ENCODE data around the gene ANKMY1. TPM values are rescaled to one million over a fixed set of nuclear protein-coding genes. Genes with fewer than 3 reads are reported as not detected.
A peak's percentile ranks its signal among the peaks of the same experiment; 100 is the strongest.

The ANKMY1 gene
- total RNA-seq (37.2 TPM), polyA plus RNA-seq (10 to 100 TPM in 1 of 4 donors, 1 to 10 TPM in 3; 3.8 to 11.8 (median 7.6) TPM)

DNA sequence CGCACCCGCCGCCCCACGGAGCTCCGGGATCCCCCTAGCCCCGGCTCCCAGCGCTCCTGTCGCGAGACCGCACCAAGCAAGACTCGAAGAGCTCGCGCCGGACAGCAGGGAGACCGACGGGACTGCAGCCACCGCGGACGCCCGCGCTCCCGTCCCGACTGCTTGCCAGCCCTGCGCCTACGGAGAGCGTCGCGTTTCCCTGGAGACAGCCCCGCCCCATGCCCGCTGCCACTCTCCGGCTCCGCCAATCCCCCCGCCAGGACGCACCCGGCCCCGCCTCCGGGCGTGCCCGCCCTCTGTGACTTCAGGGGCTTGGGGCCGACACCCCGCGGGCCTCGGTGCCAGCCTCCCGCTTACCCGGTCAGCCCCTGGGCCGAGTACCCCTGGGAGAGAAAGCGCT, at the start of gene ANKMY1:
Gene ANKMY1 (minus strand): TSS at position 181 of the 400 bp plus-strand sequence. CDS start 653 bp downstream, outside the sequence.
- no peaks in the 10 kb centered on the region for H3K27me3 ChIP-seq (ENCODE audit: control insufficient read depth, insufficient read depth, low read length)
- peak within 1 kb of the TSS; percentile 89 to 98 (median 90) for H3K4me3 Mint-ChIP-seq
- H3K27ac ChIP-seq (ENCODE audit: insufficient read depth, low read length, poor library complexity, severe bottlenecking): no peak within 1 kb of the TSS
- H3K4me3 ChIP-seq (ENCODE audit: low read depth, low read length): peak within 1 kb of the TSS; percentile 85
- H3K9me3 Mint-ChIP-seq: no peaks in the 10 kb centered on the region
- H3K36me3 Mint-ChIP-seq: peaks cover 8% of the 10 kb centered on the region
- H3K36me3 ChIP-seq (ENCODE audit: control insufficient read depth, insufficient read depth, low read length): peaks cover 11% of the 10 kb centered on the region
- peaks cover 56% of the 10 kb centered on the region for H3K4me1 ChIP-seq (ENCODE audit: control insufficient read depth, insufficient read depth, low read length, poor library complexity, severe bottlenecking)
- H3K4me1 Mint-ChIP-seq: peaks cover 28 to 53% (median 43%) of the 10 kb centered on the region in 4 donors
- peak within 1 kb of the TSS in 1 of 3 donors; percentile 84 for H3K27ac Mint-ChIP-seq
- H3K27me3 Mint-ChIP-seq: peaks cover 4% of the 10 kb centered on the region
- H3K9me3 ChIP-seq (ENCODE audit: control insufficient read depth in 2 of 2, low read length in 2 of 2): no peaks in the 10 kb centered on the region
- DNase-seq: peak; percentile 47 to 81 (median 52)
- ATAC-seq (ENCODE audit: low read depth in 2 of 2): no peak

DNA sequence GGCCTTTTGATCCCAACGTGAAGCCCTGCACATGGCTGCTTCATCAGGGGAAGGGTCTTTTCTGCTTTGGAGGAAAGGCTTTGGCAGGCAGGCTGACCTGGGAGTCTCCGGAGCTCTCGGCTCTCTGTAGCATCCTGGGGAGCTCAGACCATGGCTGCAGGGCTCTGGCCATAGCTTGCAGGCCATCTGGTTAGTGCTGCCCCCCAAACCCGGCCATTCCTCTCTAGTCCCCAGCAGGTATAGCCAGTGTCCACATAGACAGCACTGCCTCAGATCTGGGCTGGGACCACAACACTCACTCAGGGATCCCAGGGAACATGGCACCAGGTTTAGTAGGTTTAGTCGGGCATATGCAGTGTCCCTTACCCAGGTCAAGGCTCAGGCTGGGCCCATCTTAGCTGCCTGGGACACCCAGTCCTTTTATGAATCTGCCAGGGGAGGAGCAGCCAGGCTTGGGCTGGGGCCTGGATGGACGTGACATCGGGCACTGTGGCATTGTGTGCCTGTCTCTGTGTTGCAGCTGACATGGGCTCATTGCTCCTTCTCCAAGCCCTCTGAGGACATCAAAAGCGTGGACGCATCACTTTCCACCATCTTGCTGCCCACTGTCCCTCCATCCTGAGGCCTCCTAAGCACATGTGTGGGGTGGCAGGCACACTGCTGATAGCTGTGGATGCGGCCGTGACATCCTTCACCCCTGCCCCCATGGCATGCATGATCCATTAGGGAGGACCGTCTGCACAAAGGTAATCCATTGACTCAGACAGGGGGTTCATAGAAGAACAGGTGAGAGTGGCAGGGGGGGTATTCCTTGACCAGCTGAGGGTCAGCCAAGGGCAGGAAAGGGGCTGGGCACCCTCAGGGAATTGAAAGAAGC, 48.3 kb upstream of the ANKMY1 start:
- Mint-ChIP-seq H3K27me3 (no peaks in the 10 kb centered on the region), H3K4me3 (no peak overlapping the region), H3K9me3 (no peaks in the 10 kb centered on the region), H3K4me1 (peaks cover 0 to 2% (median under 1%) of the 10 kb centered on the region in 4 donors), H3K36me3 (peaks cover 7% of the 10 kb centered on the region), H3K27ac (peak overlapping the region in 1 of 3 donors; percentile 22)
- Histone ChIP-seq H3K9me3 (ENCODE audit: control insufficient read depth in 2 of 2, low read length in 2 of 2) (no peaks in the 10 kb centered on the region), H3K27ac (ENCODE audit: insufficient read depth, low read length, poor library complexity, severe bottlenecking) (no peak overlapping the region), H3K36me3 (ENCODE audit: control insufficient read depth, insufficient read depth, low read length) (no peaks in the 10 kb centered on the region), H3K27me3 (ENCODE audit: control insufficient read depth, insufficient read depth, low read length) (no peaks in the 10 kb centered on the region), H3K4me1 (ENCODE audit: control insufficient read depth, insufficient read depth, low read length, poor library complexity, severe bottlenecking) (no peaks in the 10 kb centered on the region), H3K4me3 (ENCODE audit: low read depth, low read length) (no peak overlapping the region)
- DNase-seq (no peak), ATAC-seq (ENCODE audit: low read depth in 2 of 2) (no peak)

DNA sequence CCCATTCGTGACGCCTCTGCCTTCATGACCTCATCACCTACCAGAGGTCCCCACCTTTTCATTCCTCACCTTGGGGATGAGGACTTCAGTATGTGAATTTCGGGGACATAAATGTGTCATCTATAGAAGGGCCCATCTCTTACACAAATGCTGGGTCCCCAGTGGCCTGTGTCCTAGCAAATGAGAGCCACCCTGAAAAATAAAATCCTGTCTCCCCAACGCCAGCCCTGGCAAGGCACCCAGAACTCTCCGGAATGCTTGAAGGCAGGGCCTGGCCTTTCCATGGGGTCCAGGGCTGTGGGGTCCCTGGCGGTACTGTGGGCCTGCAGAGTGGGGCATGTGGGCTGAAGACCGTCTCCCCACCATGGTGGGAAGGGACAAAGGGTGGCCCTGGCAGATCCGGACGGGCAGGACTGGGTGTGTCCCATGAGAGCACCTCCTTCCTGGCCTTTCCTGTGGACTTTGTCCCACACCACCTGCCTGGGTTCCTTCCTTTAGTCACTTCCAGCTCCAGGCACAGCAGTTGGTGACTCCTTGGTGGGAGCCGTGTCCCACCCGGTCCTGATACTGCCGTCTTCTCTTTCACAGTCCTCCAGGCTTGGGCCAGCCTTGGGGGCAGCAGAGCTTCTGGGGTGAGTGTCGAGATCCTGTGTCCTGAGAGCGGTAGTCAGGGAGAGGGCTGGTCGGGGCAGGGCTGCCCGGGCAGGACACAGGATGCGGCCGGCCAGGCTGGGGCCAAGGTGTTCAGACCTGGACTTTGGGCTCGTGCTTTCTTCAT, 47.3 kb upstream of the ANKMY1 start:
- Histone ChIP-seq H3K4me1 (ENCODE audit: control insufficient read depth, insufficient read depth, low read length, poor library complexity, severe bottlenecking) (no peaks in the 10 kb centered on the region), H3K27ac (ENCODE audit: insufficient read depth, low read length, poor library complexity, severe bottlenecking) (no peak overlapping the region), H3K9me3 (ENCODE audit: control insufficient read depth in 2 of 2, low read length in 2 of 2) (no peaks in the 10 kb centered on the region), H3K27me3 (ENCODE audit: control insufficient read depth, insufficient read depth, low read length) (no peaks in the 10 kb centered on the region), H3K36me3 (ENCODE audit: control insufficient read depth, insufficient read depth, low read length) (peaks cover under 1% of the 10 kb centered on the region), H3K4me3 (ENCODE audit: low read depth, low read length) (no peak overlapping the region)
- no peak overlapping the region for H3K27ac Mint-ChIP-seq
- peaks cover 7% of the 10 kb centered on the region for H3K36me3 Mint-ChIP-seq
- no peaks in the 10 kb centered on the region for H3K9me3 Mint-ChIP-seq
- DNase-seq (no peak), ATAC-seq (ENCODE audit: low read depth in 2 of 2) (no peak)
- no peaks in the 10 kb centered on the region for H3K4me1 Mint-ChIP-seq
- H3K27me3 Mint-ChIP-seq: no peaks in the 10 kb centered on the region
- no peak overlapping the region for H3K4me3 Mint-ChIP-seq

DNA sequence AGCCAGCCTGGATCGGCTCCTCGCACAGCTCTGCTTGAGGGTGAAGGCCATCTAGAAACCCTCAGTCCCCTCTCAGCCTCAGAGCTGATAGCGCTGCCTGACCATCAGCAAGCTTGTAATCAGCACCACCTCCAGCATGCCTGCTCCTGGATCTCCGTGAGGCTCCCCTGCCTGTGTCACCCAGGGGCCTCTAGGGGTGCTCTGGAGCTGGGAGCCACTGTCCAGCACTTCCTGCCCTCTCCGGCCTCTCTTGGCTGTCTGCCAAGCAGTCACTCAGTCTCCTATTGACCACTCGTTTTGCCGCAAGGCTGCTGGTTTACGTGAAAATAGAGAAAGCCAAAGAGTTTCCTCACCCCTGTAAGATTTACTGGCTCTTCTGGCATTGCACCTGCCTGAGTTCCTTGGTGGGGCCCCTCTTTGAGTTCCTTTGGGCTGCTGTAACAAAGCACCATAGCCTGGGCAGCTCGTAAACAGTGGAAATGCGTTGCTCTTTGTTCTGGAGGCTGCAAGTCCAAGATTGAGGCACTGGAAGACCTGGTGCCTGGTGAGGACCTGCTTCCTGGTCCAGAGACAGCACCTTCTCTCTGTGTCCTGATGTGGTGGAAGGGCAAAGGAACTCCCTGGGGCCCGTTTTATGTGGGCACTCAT, 46.6 kb upstream of the ANKMY1 start:
- peaks cover 7% of the 10 kb centered on the region for H3K36me3 ChIP-seq (ENCODE audit: control insufficient read depth, insufficient read depth, low read length)
- H3K27me3 ChIP-seq (ENCODE audit: control insufficient read depth, insufficient read depth, low read length): no peaks in the 10 kb centered on the region
- Mint-ChIP-seq H3K36me3 (peaks cover 13% of the 10 kb centered on the region), H3K27me3 (no peaks in the 10 kb centered on the region), H3K4me1 (no peaks in the 10 kb centered on the region), H3K4me3 (no peak overlapping the region), H3K27ac (no peak overlapping the region), H3K9me3 (no peaks in the 10 kb centered on the region)
- ATAC-seq (ENCODE audit: low read depth in 2 of 2) (no peak), DNase-seq (no peak)
- no peak overlapping the region for H3K27ac ChIP-seq (ENCODE audit: insufficient read depth, low read length, poor library complexity, severe bottlenecking)
- no peaks in the 10 kb centered on the region for H3K4me1 ChIP-seq (ENCODE audit: control insufficient read depth, insufficient read depth, low read length, poor library complexity, severe bottlenecking)
- no peaks in the 10 kb centered on the region for H3K9me3 ChIP-seq (ENCODE audit: control insufficient read depth in 2 of 2, low read length in 2 of 2)
- no peak overlapping the region for H3K4me3 ChIP-seq (ENCODE audit: low read depth, low read length)

- Histone ChIP-seq H3K36me3 (ENCODE audit: control insufficient read depth, insufficient read depth, low read length) (peaks cover 10% of the 10 kb centered on the region), H3K27ac (ENCODE audit: insufficient read depth, low read length, poor library complexity, severe bottlenecking) (no peak overlapping the region), H3K9me3 (ENCODE audit: control insufficient read depth in 2 of 2, low read length in 2 of 2) (no peaks in the 10 kb centered on the region), H3K27me3 (ENCODE audit: control insufficient read depth, insufficient read depth, low read length) (no peaks in the 10 kb centered on the region), H3K4me3 (ENCODE audit: low read depth, low read length) (no peak overlapping the region), H3K4me1 (ENCODE audit: control insufficient read depth, insufficient read depth, low read length, poor library complexity, severe bottlenecking) (no peaks in the 10 kb centered on the region)
- no peak overlapping the region for H3K4me3 Mint-ChIP-seq
- no peaks in the 10 kb centered on the region for H3K27me3 Mint-ChIP-seq
- H3K9me3 Mint-ChIP-seq: no peaks in the 10 kb centered on the region
- ATAC-seq (ENCODE audit: low read depth in 2 of 2) (no peak), DNase-seq (no peak)
- no peak overlapping the region for H3K27ac Mint-ChIP-seq
- peaks cover 13% of the 10 kb centered on the region for H3K36me3 Mint-ChIP-seq
- no peaks in the 10 kb centered on the region for H3K4me1 Mint-ChIP-seq
Observed at GRCh38 chr2:240603846-240604245, 46.1 kb upstream of the ANKMY1 start.

GRCh38 chr2:240603081-240603835, 45.5 kb upstream of the ANKMY1 start:
- peak overlapping the region in 1 of 3 donors; percentile 66 for H3K27ac Mint-ChIP-seq
- H3K27me3 Mint-ChIP-seq: no peaks in the 10 kb centered on the region
- H3K4me3 ChIP-seq (ENCODE audit: low read depth, low read length): no peak overlapping the region
- H3K36me3 ChIP-seq (ENCODE audit: control insufficient read depth, insufficient read depth, low read length): peaks cover 13% of the 10 kb centered on the region
- no peak overlapping the region for H3K27ac ChIP-seq (ENCODE audit: insufficient read depth, low read length, poor library complexity, severe bottlenecking)
- no peaks in the 10 kb centered on the region for H3K9me3 ChIP-seq (ENCODE audit: control insufficient read depth in 2 of 2, low read length in 2 of 2)
- no peaks in the 10 kb centered on the region for H3K4me1 ChIP-seq (ENCODE audit: control insufficient read depth, insufficient read depth, low read length, poor library complexity, severe bottlenecking)
- ATAC-seq (ENCODE audit: low read depth in 2 of 2) (no peak), DNase-seq (no peak)
- no peaks in the 10 kb centered on the region for H3K9me3 Mint-ChIP-seq
- no peaks in the 10 kb centered on the region for H3K4me1 Mint-ChIP-seq
- peaks cover 13% of the 10 kb centered on the region for H3K36me3 Mint-ChIP-seq
- no peak overlapping the region for H3K4me3 Mint-ChIP-seq
- H3K27me3 ChIP-seq (ENCODE audit: control insufficient read depth, insufficient read depth, low read length): no peaks in the 10 kb centered on the region

Measured in CD4-positive, CD25-positive, alpha-beta regulatory T cell (primary cell).